ENCODE measurements around the gene POMT2. TPM values are rescaled to one million over a fixed set of nuclear protein-coding genes. Genes with fewer than 3 reads are reported as not detected.
A peak's percentile ranks its signal among the peaks of the same experiment; 100 is the strongest.

POMT2 gene
- total RNA-seq, 1 donor from 2014 or later: 46.1 TPM

GRCh38 chr14:77324816-77325745 lies 4.4 kb upstream of the POMT2 start:
- no peak for DNase-seq (ENCODE audit: low spot score in 2 of 2, unreplicated experiment in 2 of 2)
- no peaks in the 10 kb centered on the region for H3K36me3 Mint-ChIP-seq
- no peaks in the 10 kb centered on the region for H3K27me3 Mint-ChIP-seq (ENCODE audit: low read depth)
- no peak overlapping the region for H3K27ac Mint-ChIP-seq
- TF ChIP-seq, protein P1, sequence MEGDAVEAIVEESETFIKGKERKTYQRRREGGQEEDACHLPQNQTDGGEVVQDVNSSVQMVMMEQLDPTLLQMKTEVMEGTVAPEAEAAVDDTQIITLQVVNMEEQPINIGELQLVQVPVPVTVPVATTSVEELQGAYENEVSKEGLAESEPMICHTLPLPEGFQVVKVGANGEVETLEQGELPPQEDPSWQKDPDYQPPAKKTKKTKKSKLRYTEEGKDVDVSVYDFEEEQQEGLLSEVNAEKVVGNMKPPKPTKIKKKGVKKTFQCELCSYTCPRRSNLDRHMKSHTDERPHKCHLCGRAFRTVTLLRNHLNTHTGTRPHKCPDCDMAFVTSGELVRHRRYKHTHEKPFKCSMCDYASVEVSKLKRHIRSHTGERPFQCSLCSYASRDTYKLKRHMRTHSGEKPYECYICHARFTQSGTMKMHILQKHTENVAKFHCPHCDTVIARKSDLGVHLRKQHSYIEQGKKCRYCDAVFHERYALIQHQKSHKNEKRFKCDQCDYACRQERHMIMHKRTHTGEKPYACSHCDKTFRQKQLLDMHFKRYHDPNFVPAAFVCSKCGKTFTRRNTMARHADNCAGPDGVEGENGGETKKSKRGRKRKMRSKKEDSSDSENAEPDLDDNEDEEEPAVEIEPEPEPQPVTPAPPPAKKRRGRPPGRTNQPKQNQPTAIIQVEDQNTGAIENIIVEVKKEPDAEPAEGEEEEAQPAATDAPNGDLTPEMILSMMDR (IDR thresholded peaks at IDR 0.05; ENCODE audit: unreplicated experiment): no peak
- H3K4me1 Mint-ChIP-seq: peaks cover 7% of the 10 kb centered on the region
- no peaks in the 10 kb centered on the region for H3K9me3 Mint-ChIP-seq
- H3K4me3 Mint-ChIP-seq: no peak overlapping the region

GRCh38 chr14:77324289-77324688 lies 3.6 kb upstream of the POMT2 start:
- no peaks in the 10 kb centered on the region for H3K36me3 Mint-ChIP-seq
- no peak overlapping the region for H3K27ac Mint-ChIP-seq
- H3K4me1 Mint-ChIP-seq: peaks cover 15% of the 10 kb centered on the region
- H3K27me3 Mint-ChIP-seq (ENCODE audit: low read depth): no peaks in the 10 kb centered on the region
- no peaks in the 10 kb centered on the region for H3K9me3 Mint-ChIP-seq
- H3K4me3 Mint-ChIP-seq: no peak overlapping the region
- no peak for DNase-seq (ENCODE audit: low spot score in 2 of 2, unreplicated experiment in 2 of 2)
- TF ChIP-seq, protein P1 (IDR thresholded peaks at IDR 0.05; ENCODE audit: unreplicated experiment): no peak

DNA sequence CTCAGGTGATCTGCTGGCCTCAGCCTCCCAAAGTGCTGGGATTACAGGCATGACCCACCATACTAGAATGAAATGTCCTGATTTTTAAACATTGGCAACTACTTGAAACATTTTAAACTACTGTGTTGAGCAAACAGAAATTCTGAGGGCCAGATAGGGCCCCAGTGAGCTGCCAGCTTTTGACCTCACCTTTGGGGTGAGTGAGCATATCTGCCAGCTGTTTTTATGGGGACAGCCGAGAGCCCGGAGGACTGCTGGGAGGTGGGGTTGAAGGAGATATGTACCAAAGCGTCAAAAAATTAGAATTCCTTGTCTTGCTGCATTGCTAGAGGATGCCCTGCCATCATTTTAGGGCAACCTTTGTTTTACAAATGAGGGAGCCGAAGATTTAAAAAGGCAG lies 2.9 kb upstream of the POMT2 start:
- Mint-ChIP-seq H3K4me1 (peaks cover 18% of the 10 kb centered on the region), H3K4me3 (no peak overlapping the region), H3K9me3 (no peaks in the 10 kb centered on the region), H3K36me3 (no peaks in the 10 kb centered on the region), H3K27me3 (ENCODE audit: low read depth) (no peaks in the 10 kb centered on the region), H3K27ac (no peak overlapping the region)
- TF ChIP-seq, protein P1 (IDR thresholded peaks at IDR 0.05; ENCODE audit: unreplicated experiment): no peak
- no peak for DNase-seq (ENCODE audit: low spot score in 2 of 2, unreplicated experiment in 2 of 2)

- H3K27ac Mint-ChIP-seq: no peak overlapping the region
- H3K4me3 Mint-ChIP-seq: no peak overlapping the region
- no peak for DNase-seq (ENCODE audit: low spot score in 2 of 2, unreplicated experiment in 2 of 2)
- H3K4me1 Mint-ChIP-seq: peaks cover 21% of the 10 kb centered on the region
- TF ChIP-seq, protein P1 (IDR thresholded peaks at IDR 0.05; ENCODE audit: unreplicated experiment): no peak
- no peaks in the 10 kb centered on the region for H3K9me3 Mint-ChIP-seq
- no peaks in the 10 kb centered on the region for H3K36me3 Mint-ChIP-seq
- H3K27me3 Mint-ChIP-seq (ENCODE audit: low read depth): no peaks in the 10 kb centered on the region
These were observed 2.3 kb upstream of the POMT2 start for GRCh38 chr14:77322951-77323350.

GRCh38 chr14:77322250-77322902 lies 1.7 kb upstream of the POMT2 start:
- H3K4me3 Mint-ChIP-seq: peak overlapping the region; percentile 98
- H3K27ac Mint-ChIP-seq: no peak overlapping the region

More at GRCh38 chr14:77322250-77322902, 1.7 kb upstream of the POMT2 start:
- DNase-seq (ENCODE audit: low spot score in 2 of 2, unreplicated experiment in 2 of 2): no peak
- H3K9me3 Mint-ChIP-seq: no peaks in the 10 kb centered on the region
- TF ChIP-seq, protein P1 (IDR thresholded peaks at IDR 0.05; ENCODE audit: unreplicated experiment): no peak
- H3K27me3 Mint-ChIP-seq (ENCODE audit: low read depth): no peaks in the 10 kb centered on the region
- no peaks in the 10 kb centered on the region for H3K36me3 Mint-ChIP-seq
- H3K4me1 Mint-ChIP-seq: peaks cover 23% of the 10 kb centered on the region

Measured in mesothelial cell of epicardium (in vitro differentiated cells).